IMR-90 (cell line): ENCODE results near the gene EIF2S1. TPM values are rescaled to one million over a fixed set of nuclear protein-coding genes. Genes with fewer than 3 reads are reported as not detected.

Experiments
- ATAC-seq: fragments of 200-7000 bp; cut with Tn5 transposase; 2 replicates; pipeline ENCODE4 v1.9.1; 2020; ENCODE audit warnings: low read depth, mild to moderate bottlenecking, moderate library complexity
- BruUV-seq: library from RNA; stranded (reverse); fragments of 400-500 nt; replicated peaks from 2 replicates; lab custom pipeline; 2021; lab: Mats Ljungman, UMichigan
- CTCF ChIA-PET: fragments of 300-600 bp; formaldehyde crosslinking; extraction: SDS; loops from one replicate; lab custom pipeline; 2021; ENCODE audit warnings: antibody characterized with exemption; lab: Yijun Ruan, JAX
- POLR2A ChIA-PET: fragments of 300-600 bp; sonication (Branson Sonifier 250); formaldehyde crosslinking; loops from one replicate; lab custom pipeline; 2022; ENCODE audit warnings: antibody characterized with exemption; ENCODE audit not compliant: unreplicated experiment; lab: Charles Lee
- DNase-seq: peaks from one replicate; pipeline ENCODE4 v3.0.0; 2013
- H2AFZ ChIP-seq: replicated peaks from 2 replicates; pipeline ENCODE3; 2013; ENCODE audit warnings: low read length, mild to moderate bottlenecking; ENCODE audit not compliant: poor library complexity
- H2AK5ac ChIP-seq: 2 replicates; pipeline ENCODE4 v1.6.1; 2013; ENCODE audit warnings: low read depth, low read length, inconsistent platforms
- H2AK9ac ChIP-seq: replicated peaks from 2 replicates; pipeline ENCODE3; 2013; ENCODE audit warnings: mild to moderate bottlenecking, low read depth, low read length, moderate library complexity; ENCODE audit not compliant: poor library complexity
- H2BK120ac ChIP-seq: 2 replicates; pipeline ENCODE4 v1.6.1; 2013; ENCODE audit warnings: low read depth, low read length, inconsistent platforms
- H2BK15ac ChIP-seq: 3 replicates; pipeline ENCODE4 v1.6.1; 2013; ENCODE audit warnings: low read depth, low read length, inconsistent platforms
- H2BK20ac ChIP-seq: 2 replicates; pipeline ENCODE4 v1.6.1; 2013; ENCODE audit warnings: low read depth, mild to moderate bottlenecking, inconsistent platforms, low read length, moderate library complexity
- H2BK5ac ChIP-seq: 2 replicates; pipeline ENCODE4 v1.6.1; 2013; ENCODE audit warnings: mild to moderate bottlenecking, low read depth, low read length, inconsistent platforms; ENCODE audit not compliant: poor library complexity, severe bottlenecking
- H3K14ac ChIP-seq: replicated peaks from 2 replicates; pipeline ENCODE4 v1.6.1; 2013; ENCODE audit warnings: low read depth, low read length, inconsistent platforms
- H3K18ac ChIP-seq: 2 replicates; pipeline ENCODE4 v1.6.1; 2013; ENCODE audit warnings: low read depth, low read length, control low read depth
- H3K23ac ChIP-seq: 2 replicates; pipeline ENCODE4 v1.6.1; 2013; ENCODE audit warnings: low read depth, low read length, inconsistent platforms
- H3K27ac ChIP-seq: 2 replicates; pipeline ENCODE4 v1.5.1; 2013; ENCODE audit warnings: mild to moderate bottlenecking, control low read depth, low read length; ENCODE audit not compliant: insufficient read depth
- H3K27me3 ChIP-seq: 2 replicates; pipeline ENCODE4 v1.6.1; 2013; ENCODE audit warnings: low read length; ENCODE audit not compliant: control insufficient read depth, insufficient read depth
- H3K36me3 ChIP-seq: 2 replicates; pipeline ENCODE4 v1.6.1; 2013; ENCODE audit warnings: low read length, mixed read lengths; ENCODE audit not compliant: control insufficient read depth, insufficient read depth
- H3K4ac ChIP-seq: 2 replicates; pipeline ENCODE4 v1.6.1; 2013; ENCODE audit warnings: low read depth, low read length, inconsistent platforms
- H3K4me1 ChIP-seq: 2 replicates; pipeline ENCODE4 v1.6.1; 2013; ENCODE audit warnings: low read length, mixed read lengths; ENCODE audit not compliant: control insufficient read depth, insufficient read depth
- H3K4me2 ChIP-seq: 2 replicates; pipeline ENCODE4 v1.6.1; 2013; ENCODE audit warnings: low read depth, mild to moderate bottlenecking, control low read depth, low read length, moderate library complexity
- H3K4me3 ChIP-seq: 2 replicates; pipeline ENCODE4 v1.5.1; 2013; ENCODE audit warnings: low read depth, mild to moderate bottlenecking, control low read depth, low read length, moderate library complexity; ENCODE audit not compliant: insufficient read depth
- H3K56ac ChIP-seq: 2 replicates; pipeline ENCODE4 v1.6.1; 2013; ENCODE audit warnings: low read length, inconsistent platforms; ENCODE audit not compliant: insufficient read depth; ENCODE audit errors: extremely low read depth
- H3K79me1 ChIP-seq, 2 experiments: 2 replicates each; pipeline ENCODE4 v1.6.1; 2013; ENCODE audit warnings: low read length in 2 of 2, inconsistent platforms in 1 of 2, low read depth in 1 of 2
- H3K9ac ChIP-seq: 2 replicates; pipeline ENCODE4 v1.6.1; 2013; ENCODE audit warnings: low read depth, low read length, control low read depth
- H3K9me1 ChIP-seq: 2 replicates; pipeline ENCODE4 v1.6.1; 2013; ENCODE audit warnings: low read length, inconsistent platforms; ENCODE audit not compliant: insufficient read depth
- H3K9me3 ChIP-seq: 2 replicates; pipeline ENCODE4 v1.6.1; 2013; ENCODE audit warnings: low read length; ENCODE audit not compliant: control insufficient read depth, insufficient read depth
- H4K20me1 ChIP-seq: 2 replicates; pipeline ENCODE4 v1.6.1; 2013; ENCODE audit warnings: low read length, inconsistent platforms; ENCODE audit not compliant: insufficient read depth
- H4K5ac ChIP-seq: 2 replicates; pipeline ENCODE4 v1.6.1; 2013; ENCODE audit warnings: mild to moderate bottlenecking, low read depth, low read length, control low read depth
- H4K8ac ChIP-seq, 2 experiments: 2 replicates each; pipeline ENCODE4 v1.6.1; 2013; ENCODE audit warnings: low read depth in 2 of 2, low read length in 2 of 2, control low read depth in 1 of 2, inconsistent platforms in 1 of 2
- H4K91ac ChIP-seq: 2 replicates; pipeline ENCODE4 v1.6.1; 2013; ENCODE audit warnings: low read depth, low read length, inconsistent platforms; ENCODE audit not compliant: insufficient read depth
- POLR2A ChIP-seq: IDR thresholded peaks from 2 replicates; pipeline ENCODE4 v1.6.1; 2012; ENCODE audit warnings: mild to moderate bottlenecking, low read depth, low read length
- RAD21 ChIP-seq: IDR thresholded peaks from 2 replicates; pipeline ENCODE4 v1.6.1; 2012; ENCODE audit warnings: low read length, improper control_type of control experiment
- RFX5 ChIP-seq: IDR thresholded peaks from 2 replicates; pipeline ENCODE4 v1.8.0; 2012; ENCODE audit warnings: low read depth, mild to moderate bottlenecking, low read length, moderate library complexity
- SMC3 ChIP-seq: fragments of 150-350 bp; IDR thresholded peaks from 2 replicates; pipeline ENCODE4 v1.6.1; 2016; ENCODE audit warnings: low read depth, mild to moderate bottlenecking, antibody characterized with exemption, low read length, moderate library complexity
- WGBS, 2 experiments: methylation state at CpG; one replicate each; pipeline versions ENCODE4 v1.1.5 to v1.1.7; 2013; ENCODE audit warnings: missing lambda C conversion rate in 2 of 2; ENCODE audit not compliant: insufficient read length in 1 of 2; ENCODE audit errors: extremely low coverage in 2 of 2; 5-methylcytosine and 5-hydroxymethylcytosine counted together
- dilution Hi-C: fragments of 300-500 bp; cut with HindIII; formaldehyde crosslinking; loops from one replicate; pipeline ENCODE4 v1.14.3; 2018; ENCODE audit warnings: low sequenced_read_pairs; ENCODE audit not compliant: unreplicated experiment
- in situ Hi-C: fragments of 300-500 bp; cut with MboI; formaldehyde crosslinking; loops from 3 replicates; pipeline ENCODE4 v1.14.3; 2019; ENCODE audit warnings: low sequenced_read_pairs, inconsistent platforms, mixed read lengths
- intact Hi-C: fragments of 100-400 bp; cut with micrococcal nuclease; formaldehyde crosslinking; loops from 2 replicates; pipeline ENCODE4 v1.10.0; 2022
- polyA plus RNA-seq, 3 experiments: library from polyadenylated mRNA; depleted of rRNA; stranded (reverse); fragments of >200 nt; gene quantifications; 2 replicates each; pipeline ENCODE4 v1.2.3, GENCODE V29; 2012; ENCODE audit warnings: low replicate concordance in 1 of 3
- total RNA-seq: library from RNA; depleted of rRNA; stranded (reverse); fragments of >200 nt; gene quantifications from 2 replicates; pipeline ENCODE4 v1.2.3, GENCODE V29; 2012

Gene EIF2S1
- total and polyA plus RNA-seq, 2 of the 4 experiments (the other 2 are of a cell fraction): 57.9 to 125 TPM

DNA sequence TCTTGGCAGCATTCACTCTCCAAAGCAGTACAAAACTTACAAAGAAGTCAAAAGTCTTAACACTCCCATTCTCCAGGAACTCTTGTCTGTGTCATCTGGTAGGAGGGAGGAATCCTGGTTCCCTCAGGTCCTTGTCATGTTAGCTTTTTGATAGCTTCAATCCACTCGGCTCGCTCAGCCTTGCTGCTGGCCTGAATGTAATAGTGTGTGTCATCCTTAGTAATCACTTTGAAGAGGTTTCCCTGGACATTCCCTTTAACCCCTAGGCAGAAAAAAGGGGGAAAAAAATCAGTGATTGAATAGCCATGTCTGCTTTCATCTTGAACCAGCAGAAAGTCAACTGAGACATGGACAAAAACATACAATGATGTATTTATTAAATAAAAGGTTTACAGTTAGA, 27.1 kb downstream of the EIF2S1 start:
- no peak overlapping the region for H2AK9ac ChIP-seq
- H2AK5ac ChIP-seq: no peak overlapping the region
- no peak overlapping the region for H3K4me2 ChIP-seq
- no peak overlapping the region for H4K91ac ChIP-seq
- no peak overlapping the region for H3K9ac ChIP-seq
- H2BK5ac ChIP-seq: no peak overlapping the region
- H3K27me3 ChIP-seq: no peaks in the 10 kb centered on the region
- no CpG with 5 or more reads among the region's 2 CpGs for WGBS, 2 experiments
- no peak overlapping the region for H4K8ac ChIP-seq
- no TSS peak for BruUV-seq
- H3K9me3 ChIP-seq: no peaks in the 10 kb centered on the region
- no peak overlapping the region for H2BK120ac ChIP-seq
- H3K23ac ChIP-seq: no peak overlapping the region
- peak; percentile 64 for ATAC-seq
- no peak overlapping the region for H3K4me3 ChIP-seq
- TF ChIP-seq SMC3: no peak
- TF ChIP-seq RAD21: no peak
- TF ChIP-seq RFX5: no peak
- TF ChIP-seq POLR2A: no peak
- no peak overlapping the region for H4K5ac ChIP-seq
- H4K20me1 ChIP-seq: no peaks in the 10 kb centered on the region
- H2BK15ac ChIP-seq: no peak overlapping the region
- H3K56ac ChIP-seq: no peak overlapping the region
- H2BK20ac ChIP-seq: no peak overlapping the region
- H2AFZ ChIP-seq: no peak overlapping the region
- dilution Hi-C loops (no loop called here), intact Hi-C loops (no loop called here), in situ Hi-C loops (no loop called here)
- DNase-seq: peak; percentile 56
- no peak overlapping the region for H3K18ac ChIP-seq
- H3K4me1 ChIP-seq: no peaks in the 10 kb centered on the region
- no peak overlapping the region for H3K14ac ChIP-seq
- CTCF ChIA-PET: no interaction called here
- H3K4ac ChIP-seq: no peak overlapping the region
- H3K9me1 ChIP-seq: no peaks in the 10 kb centered on the region
- POLR2A ChIA-PET: no interaction called here
- H3K36me3 ChIP-seq: peaks cover 18% of the 10 kb centered on the region
- no peaks in the 10 kb centered on the region for H3K79me1 ChIP-seq
- no peak overlapping the region for H3K27ac ChIP-seq
